ENCODE results near the gene SLC9A9.

SLC9A9 gene

GRCh38 chr3:143414571-143415253 lies 433.6 kb downstream of the SLC9A9 start:
- TF ChIP-seq EZH2phosphoT487 (IDR thresholded peaks at IDR 0.05; ENCODE audit: low read depth) (no peak), CTCF (IDR thresholded peaks at IDR 0.05; ENCODE audit: low read depth, low read length) (no peak)
- H3K9ac ChIP-seq (ENCODE audit: low read length) = no peak overlapping the region
- H3K79me2 ChIP-seq (ENCODE audit: low read length) = no peaks in the 10 kb centered on the region
- H3K27me3 ChIP-seq (ENCODE audit: low read depth, low read length) = no peaks in the 10 kb centered on the region
- H3K4me3 ChIP-seq (ENCODE audit: low read length) = peak overlapping the region; percentile 62; the same call in 1 of the 2 replicates
- H4K20me1 ChIP-seq (ENCODE audit: insufficient read depth, low read length) = no peaks in the 10 kb centered on the region
- H2AFZ ChIP-seq (ENCODE audit: low read depth, low read length) = no peak overlapping the region
- H3K4me2 ChIP-seq (ENCODE audit: low read length) = peak overlapping the region; percentile 90
- H3K36me3 ChIP-seq (replicated peaks; ENCODE audit: low read depth, low read length) = peaks cover 7% of the 10 kb centered on the region
- H3K9me3 ChIP-seq (ENCODE audit: insufficient read depth, low read length) = peaks cover 5% of the 10 kb centered on the region; the same call in 1 of the 2 replicates
- peaks cover 55% of the 10 kb centered on the region for H3K4me1 ChIP-seq (ENCODE audit: low read length)
- H3K27ac ChIP-seq (ENCODE audit: low read length) = peak overlapping the region; percentile 58

- Histone ChIP-seq H4K20me1 (ENCODE audit: insufficient read depth, low read length) (no peaks in the 10 kb centered on the region), H3K4me2 (ENCODE audit: low read length) (peak overlapping the region; percentile 90)
Observed at GRCh38 chr3:143413372-143413771, 434.9 kb downstream of the SLC9A9 start.

GRCh38 chr3:143412084-143412483 lies 436.2 kb downstream of the SLC9A9 start:
- TF ChIP-seq EZH2phosphoT487 (IDR thresholded peaks at IDR 0.05; ENCODE audit: low read depth) (no peak), CTCF (IDR thresholded peaks at IDR 0.05; ENCODE audit: low read depth, low read length) (no peak)

More at GRCh38 chr3:143413372-143413771, 434.9 kb downstream of the SLC9A9 start:
- Histone ChIP-seq H3K9ac (ENCODE audit: low read length) (peak overlapping the region; percentile 22; the same call in 1 of the 2 replicates), H3K4me3 (ENCODE audit: low read length) (peak overlapping the region; percentile 62), H3K27ac (ENCODE audit: low read length) (peak overlapping the region; percentile 58), H2AFZ (ENCODE audit: low read depth, low read length) (no peak overlapping the region), H3K27me3 (ENCODE audit: low read depth, low read length) (no peaks in the 10 kb centered on the region), H3K4me1 (ENCODE audit: low read length) (peaks cover 57% of the 10 kb centered on the region), H3K36me3 (replicated peaks; ENCODE audit: low read depth, low read length) (peaks cover 7% of the 10 kb centered on the region), H3K9me3 (ENCODE audit: insufficient read depth, low read length) (peaks cover 5% of the 10 kb centered on the region; the same call in 1 of the 2 replicates), H3K79me2 (ENCODE audit: low read length) (no peaks in the 10 kb centered on the region)
- TF ChIP-seq EZH2phosphoT487 (IDR thresholded peaks at IDR 0.05; ENCODE audit: low read depth) (no peak), CTCF (IDR thresholded peaks at IDR 0.05; ENCODE audit: low read depth, low read length) (no peak)

GRCh38 chr3:143410259-143410658 lies 438.0 kb downstream of the SLC9A9 start:
- Histone ChIP-seq H3K27me3 (ENCODE audit: low read depth, low read length) (no peaks in the 10 kb centered on the region), H3K4me3 (ENCODE audit: low read length) (no peak overlapping the region), H3K9me3 (ENCODE audit: insufficient read depth, low read length) (peaks cover 2% of the 10 kb centered on the region; the same call in 1 of the 2 replicates), H3K4me2 (ENCODE audit: low read length) (peak overlapping the region; percentile 41), H3K79me2 (ENCODE audit: low read length) (no peaks in the 10 kb centered on the region), H4K20me1 (ENCODE audit: insufficient read depth, low read length) (no peaks in the 10 kb centered on the region), H2AFZ (ENCODE audit: low read depth, low read length) (no peak overlapping the region), H3K36me3 (replicated peaks; ENCODE audit: low read depth, low read length) (peaks cover 5% of the 10 kb centered on the region), H3K9ac (ENCODE audit: low read length) (no peak overlapping the region), H3K27ac (ENCODE audit: low read length) (no peak overlapping the region), H3K4me1 (ENCODE audit: low read length) (peaks cover 57% of the 10 kb centered on the region)
- TF ChIP-seq EZH2phosphoT487 (IDR thresholded peaks at IDR 0.05; ENCODE audit: low read depth) (no peak), CTCF (IDR thresholded peaks at IDR 0.05; ENCODE audit: low read depth, low read length) (no peak)

More at GRCh38 chr3:143412084-143412483, 436.2 kb downstream of the SLC9A9 start:
- peak overlapping the region; percentile 26; the same call in 1 of the 2 replicates for H3K4me3 ChIP-seq (ENCODE audit: low read length)
- no peaks in the 10 kb centered on the region for H3K79me2 ChIP-seq (ENCODE audit: low read length)
- H3K9ac ChIP-seq (ENCODE audit: low read length) = no peak overlapping the region; the same call in 1 of the 2 replicates
- peak overlapping the region; percentile 90 for H3K4me2 ChIP-seq (ENCODE audit: low read length)
- H3K27ac ChIP-seq (ENCODE audit: low read length) = peak overlapping the region; percentile 30
- H2AFZ ChIP-seq (ENCODE audit: low read depth, low read length) = peak overlapping the region; percentile 57
- H3K36me3 ChIP-seq (replicated peaks; ENCODE audit: low read depth, low read length) = peaks cover 7% of the 10 kb centered on the region
- H3K9me3 ChIP-seq (ENCODE audit: insufficient read depth, low read length) = peaks cover 5% of the 10 kb centered on the region; the same call in 1 of the 2 replicates
- H3K27me3 ChIP-seq (ENCODE audit: low read depth, low read length) = no peaks in the 10 kb centered on the region
- peaks cover 57% of the 10 kb centered on the region for H3K4me1 ChIP-seq (ENCODE audit: low read length)
- no peaks in the 10 kb centered on the region for H4K20me1 ChIP-seq (ENCODE audit: insufficient read depth, low read length)
